ENCODE results near the gene TMEM150B. TPM values are rescaled to one million over a fixed set of nuclear protein-coding genes. Genes with fewer than 3 reads are reported as not detected.

Gene TMEM150B
- polyA plus RNA-seq, 3 donors, result 10.1 to 65.6 (median 11.2) TPM

GRCh38 chr19:55308281-55308680 lies 16.9 kb downstream of the TMEM150B start:
- TF ChIP-seq, protein P1, sequence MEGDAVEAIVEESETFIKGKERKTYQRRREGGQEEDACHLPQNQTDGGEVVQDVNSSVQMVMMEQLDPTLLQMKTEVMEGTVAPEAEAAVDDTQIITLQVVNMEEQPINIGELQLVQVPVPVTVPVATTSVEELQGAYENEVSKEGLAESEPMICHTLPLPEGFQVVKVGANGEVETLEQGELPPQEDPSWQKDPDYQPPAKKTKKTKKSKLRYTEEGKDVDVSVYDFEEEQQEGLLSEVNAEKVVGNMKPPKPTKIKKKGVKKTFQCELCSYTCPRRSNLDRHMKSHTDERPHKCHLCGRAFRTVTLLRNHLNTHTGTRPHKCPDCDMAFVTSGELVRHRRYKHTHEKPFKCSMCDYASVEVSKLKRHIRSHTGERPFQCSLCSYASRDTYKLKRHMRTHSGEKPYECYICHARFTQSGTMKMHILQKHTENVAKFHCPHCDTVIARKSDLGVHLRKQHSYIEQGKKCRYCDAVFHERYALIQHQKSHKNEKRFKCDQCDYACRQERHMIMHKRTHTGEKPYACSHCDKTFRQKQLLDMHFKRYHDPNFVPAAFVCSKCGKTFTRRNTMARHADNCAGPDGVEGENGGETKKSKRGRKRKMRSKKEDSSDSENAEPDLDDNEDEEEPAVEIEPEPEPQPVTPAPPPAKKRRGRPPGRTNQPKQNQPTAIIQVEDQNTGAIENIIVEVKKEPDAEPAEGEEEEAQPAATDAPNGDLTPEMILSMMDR (IDR thresholded peaks at IDR 0.05), result no peak
- Histone ChIP-seq H3K36me3 (replicated peaks in 1 of 2; ENCODE audit: control insufficient read depth in 1 of 2, insufficient read depth in 2 of 2, low read length in 2 of 2) (peaks cover 8 to 9% of the 10 kb centered on the region in 2 donors), H3K27me3 (ENCODE audit: control insufficient read depth in 2 of 2, insufficient read depth in 2 of 2, low read length in 2 of 2) (no peaks in the 10 kb centered on the region), H3K27ac (ENCODE audit: low read depth in 1 of 2, low read length in 2 of 2) (no peak overlapping the region), H3K4me2 (replicated peaks; ENCODE audit: extremely low read depth, low read length, poor library complexity, severe bottlenecking) (no peak overlapping the region), H3K4me1 (ENCODE audit: control insufficient read depth in 1 of 2, insufficient read depth in 2 of 2, low read length in 2 of 2) (no peaks in the 10 kb centered on the region), H3K4me3 (replicated peaks in 1 of 3; ENCODE audit: low read depth in 2 of 3, low read length in 3 of 3) (no peak overlapping the region), H4K20me1 (ENCODE audit: insufficient read depth, low read length) (peaks cover 26% of the 10 kb centered on the region), H2AFZ (ENCODE audit: insufficient read depth, low read depth, low read length, poor library complexity, severe bottlenecking) (no peak overlapping the region), H3K9me3 (replicated peaks in 1 of 2; ENCODE audit: control insufficient read depth in 1 of 2, insufficient read depth in 1 of 2, low read length in 2 of 2) (peaks cover 0 to 13% of the 10 kb centered on the region in 2 donors), H3K9ac (ENCODE audit: insufficient read depth, low read length, poor library complexity, severe bottlenecking) (no peak overlapping the region), H3K79me2 (ENCODE audit: insufficient read depth, low read length) (no peaks in the 10 kb centered on the region)
- intact Hi-C loops (cut with micrococcal nuclease), result no loop called here
- Mint-ChIP-seq H3K4me3 (no peak overlapping the region), H3K36me3 (peaks cover 9 to 12% of the 10 kb centered on the region in 2 donors), H3K9me3 (peaks cover 0 to 13% (median 6%) of the 10 kb centered on the region in 7 donors), H3K27ac (no peak overlapping the region), H3K4me1 (peaks cover 5% of the 10 kb centered on the region), H3K27me3 (ENCODE audit: low read depth in 3 of 3) (peaks cover 0 to 3% (median 2%) of the 10 kb centered on the region in 3 donors)
- DNase-seq, result no peak
- WGBS (ENCODE audit: insufficient coverage), result 100% methylated on average over 7 of the region's 11 CpGs

GRCh38 chr19:55306712-55307111 lies 18.4 kb downstream of the TMEM150B start:
- H3K36me3 Mint-ChIP-seq, result peaks cover 0 to 3% of the 10 kb centered on the region in 2 donors
- TF ChIP-seq, protein P1 (IDR thresholded peaks at IDR 0.05), result no peak

More at GRCh38 chr19:55306712-55307111, 18.4 kb downstream of the TMEM150B start:
- H3K9ac ChIP-seq (ENCODE audit: insufficient read depth, low read length, poor library complexity, severe bottlenecking), result no peak overlapping the region
- peaks cover 13% of the 10 kb centered on the region for H4K20me1 ChIP-seq (ENCODE audit: insufficient read depth, low read length)
- H3K79me2 ChIP-seq (ENCODE audit: insufficient read depth, low read length), result no peaks in the 10 kb centered on the region
- H3K4me3 ChIP-seq (replicated peaks in 1 of 3; ENCODE audit: low read depth in 2 of 3, low read length in 3 of 3), result no peak overlapping the region
- no peak overlapping the region for H3K4me2 ChIP-seq (replicated peaks; ENCODE audit: extremely low read depth, low read length, poor library complexity, severe bottlenecking)
- Mint-ChIP-seq H3K27me3 (ENCODE audit: low read depth in 3 of 3) (peaks cover 0 to 3% (median 2%) of the 10 kb centered on the region in 3 donors), H3K9me3 (peaks cover 0 to 13% (median 6%) of the 10 kb centered on the region in 7 donors), H3K4me1 (peaks cover 8% of the 10 kb centered on the region), H3K27ac (no peak overlapping the region), H3K4me3 (no peak overlapping the region)
- peaks cover 0 to 13% of the 10 kb centered on the region in 2 donors for H3K9me3 ChIP-seq (replicated peaks in 1 of 2; ENCODE audit: control insufficient read depth in 1 of 2, insufficient read depth in 1 of 2, low read length in 2 of 2)
- H3K4me1 ChIP-seq (ENCODE audit: control insufficient read depth in 1 of 2, insufficient read depth in 2 of 2, low read length in 2 of 2), result peaks cover 6% of the 10 kb centered on the region in 2 donors
- no peak overlapping the region for H3K27ac ChIP-seq (ENCODE audit: low read depth in 1 of 2, low read length in 2 of 2)
- DNase-seq, result no peak
- no peak overlapping the region for H2AFZ ChIP-seq (ENCODE audit: insufficient read depth, low read depth, low read length, poor library complexity, severe bottlenecking)
- H3K36me3 ChIP-seq (replicated peaks in 1 of 2; ENCODE audit: control insufficient read depth in 1 of 2, insufficient read depth in 2 of 2, low read length in 2 of 2), result no peaks in the 10 kb centered on the region
- 100% methylated on average over 2 of the region's 3 CpGs for WGBS (ENCODE audit: insufficient coverage)
- no peaks in the 10 kb centered on the region for H3K27me3 ChIP-seq (ENCODE audit: control insufficient read depth in 2 of 2, insufficient read depth in 2 of 2, low read length in 2 of 2)
- intact Hi-C loops (cut with micrococcal nuclease), result no loop called here

All from CD14-positive monocyte (primary cell).